GM06990 (cell line): Measurements from ENCODE around the gene PRMT5.

Experiments used
- DNase-seq: peaks from one replicate; pipeline ENCODE4 v3.0.0-alpha.2; 2011; ENCODE audit not compliant: insufficient read length; ENCODE audit errors: extremely low read depth
- H3K27me3 ChIP-seq: replicated peaks from 2 replicates; pipeline ENCODE4 v1.6.0; 2011; ENCODE audit warnings: low read length; ENCODE audit not compliant: control insufficient read depth, insufficient read depth
- H3K36me3 ChIP-seq: 2 replicates; pipeline ENCODE4 v1.5.1; 2011; ENCODE audit warnings: low read length; ENCODE audit not compliant: control insufficient read depth, insufficient read depth
- H3K4me3 ChIP-seq: replicated peaks from 2 replicates; pipeline ENCODE4 v1.5.1; 2011; ENCODE audit warnings: low read depth, mild to moderate bottlenecking, control low read depth, low read length
- CTCF ChIP-seq: IDR thresholded peaks from 2 replicates; pipeline ENCODE4 v1.5.1; 2011; ENCODE audit warnings: low read length, control low read depth, mild to moderate bottlenecking, inconsistent platforms; ENCODE audit not compliant: insufficient read depth, poor library complexity, severe bottlenecking

PRMT5 gene

GRCh38 chr14:22882064-22882463, 47.1 kb downstream of the PRMT5 start:
- H3K4me3 ChIP-seq, result no peak overlapping the region
- peaks cover 10% of the 10 kb centered on the region for H3K36me3 ChIP-seq
- no peak for DNase-seq
- no peak for TF ChIP-seq CTCF
- no peaks in the 10 kb centered on the region for H3K27me3 ChIP-seq

- no peak for DNase-seq
- TF ChIP-seq CTCF, result no peak
- Histone ChIP-seq H3K4me3 (no peak overlapping the region), H3K36me3 (peaks cover 32% of the 10 kb centered on the region), H3K27me3 (no peaks in the 10 kb centered on the region)
Observed at GRCh38 chr14:22878271-22879246, 50.6 kb downstream of the PRMT5 start.

GRCh38 chr14:22877000-22877501, 52.1 kb downstream of the PRMT5 start:
- TF ChIP-seq CTCF, result no peak
- H3K36me3 ChIP-seq, result peaks cover 32% of the 10 kb centered on the region

DNA sequence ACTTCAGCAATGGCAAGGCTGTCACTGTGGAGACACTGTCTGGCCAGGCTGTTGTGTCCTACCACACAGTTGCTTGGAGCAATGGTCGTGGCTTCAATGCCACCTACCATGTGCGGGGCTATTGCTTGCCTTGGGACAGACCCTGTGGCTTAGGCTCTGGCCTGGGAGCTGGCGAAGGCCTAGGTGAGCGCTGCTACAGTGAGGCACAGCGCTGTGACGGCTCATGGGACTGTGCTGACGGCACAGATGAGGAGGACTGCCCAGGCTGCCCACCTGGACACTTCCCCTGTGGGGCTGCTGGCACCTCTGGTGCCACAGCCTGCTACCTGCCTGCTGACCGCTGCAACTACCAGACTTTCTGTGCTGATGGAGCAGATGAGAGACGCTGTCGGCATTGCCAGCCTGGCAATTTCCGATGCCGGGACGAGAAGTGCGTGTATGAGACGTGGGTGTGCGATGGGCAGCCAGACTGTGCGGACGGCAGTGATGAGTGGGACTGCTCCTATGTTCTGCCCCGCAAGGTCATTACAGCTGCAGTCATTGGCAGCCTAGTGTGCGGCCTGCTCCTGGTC, 53.3 kb downstream of the PRMT5 start:
- TF ChIP-seq CTCF, result no peak
- no peak for DNase-seq
- no peak overlapping the region for H3K4me3 ChIP-seq
- H3K27me3 ChIP-seq, result no peaks in the 10 kb centered on the region
- peaks cover 32% of the 10 kb centered on the region for H3K36me3 ChIP-seq

More at GRCh38 chr14:22877000-22877501, 52.1 kb downstream of the PRMT5 start:
- no peak for DNase-seq
- Histone ChIP-seq H3K4me3 (no peak overlapping the region), H3K27me3 (no peaks in the 10 kb centered on the region)

DNA sequence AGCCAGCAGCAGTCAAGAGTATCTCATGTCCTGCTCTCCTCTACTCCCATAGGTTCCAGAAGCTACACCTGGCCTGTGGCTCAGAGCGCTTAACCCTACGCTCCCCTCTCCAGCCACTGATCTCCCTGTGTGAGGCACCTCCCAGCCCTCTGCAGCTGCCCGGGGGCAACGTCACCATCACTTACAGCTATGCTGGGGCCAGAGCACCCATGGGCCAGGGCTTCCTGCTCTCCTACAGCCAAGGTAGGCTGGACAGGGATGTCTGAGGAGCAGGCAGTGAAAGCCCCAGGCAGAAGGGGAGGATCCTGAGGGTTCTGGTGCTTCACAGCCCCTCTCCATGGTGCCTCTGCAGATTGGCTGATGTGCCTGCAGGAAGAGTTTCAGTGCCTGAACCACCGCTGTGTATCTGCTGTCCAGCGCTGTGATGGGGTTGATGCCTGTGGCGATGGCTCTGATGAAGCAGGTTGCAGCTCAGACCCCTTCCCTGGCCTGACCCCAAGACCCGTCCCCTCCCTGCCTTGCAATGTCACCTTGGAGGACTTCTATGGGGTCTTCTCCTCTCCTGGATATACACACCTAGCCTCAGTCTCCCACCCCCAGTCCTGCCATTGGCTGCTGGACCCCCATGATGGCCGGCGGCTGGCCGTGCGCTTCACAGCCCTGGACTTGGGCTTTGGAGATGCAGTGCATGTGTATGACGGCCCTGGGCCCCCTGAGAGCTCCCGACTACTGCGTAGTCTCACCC, 54.0 kb downstream of the PRMT5 start:
- no peak for TF ChIP-seq CTCF
- Histone ChIP-seq H3K27me3 (no peaks in the 10 kb centered on the region), H3K4me3 (no peak overlapping the region), H3K36me3 (peaks cover 32% of the 10 kb centered on the region)
- DNase-seq, result no peak
